ENCODE data around the gene RFC2.
A peak's percentile ranks its signal among the peaks of the same experiment; 100 is the strongest.
"Not testable (repeated sequence)": the region's sequence is repeated elsewhere in the genome, so short reads cannot be mapped to it uniquely, and the experiment has no call there.

RFC2 gene

DNA sequence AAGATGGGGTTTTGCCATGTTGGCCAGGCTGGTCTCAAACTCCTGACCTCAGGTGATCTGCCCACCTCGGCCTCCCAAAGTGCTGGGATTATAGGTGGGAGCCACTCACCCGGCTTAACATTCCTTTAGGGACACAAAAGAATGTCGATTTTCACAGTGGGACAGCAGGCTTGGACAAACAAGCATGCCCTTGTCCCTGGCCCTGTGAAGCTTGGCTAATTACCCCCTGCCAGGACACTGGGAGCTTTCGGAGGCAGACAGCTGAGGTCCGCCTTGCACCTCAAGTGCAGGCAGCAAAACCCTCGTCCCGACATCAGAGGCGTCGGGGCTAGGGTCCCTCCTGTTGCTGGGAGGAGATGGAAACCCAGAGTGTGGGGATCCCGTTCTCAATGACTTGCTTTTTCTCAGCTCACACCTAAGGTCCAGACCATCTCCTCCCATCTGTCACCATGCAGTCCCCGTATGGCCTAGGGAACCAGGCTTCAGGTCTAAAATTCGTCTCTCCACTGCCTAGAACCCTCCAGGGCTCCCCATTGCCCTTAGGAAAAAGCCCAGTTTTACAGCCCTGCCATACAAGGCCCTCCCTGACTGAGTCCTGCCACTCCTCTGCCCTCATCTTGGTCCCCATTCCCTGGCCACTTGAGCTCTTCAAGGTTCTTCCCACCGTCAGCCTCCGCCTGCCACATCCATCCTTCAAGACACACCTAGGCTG lies 28.7 kb upstream of the RFC2 start:
- DNase-seq: no peak

DNA sequence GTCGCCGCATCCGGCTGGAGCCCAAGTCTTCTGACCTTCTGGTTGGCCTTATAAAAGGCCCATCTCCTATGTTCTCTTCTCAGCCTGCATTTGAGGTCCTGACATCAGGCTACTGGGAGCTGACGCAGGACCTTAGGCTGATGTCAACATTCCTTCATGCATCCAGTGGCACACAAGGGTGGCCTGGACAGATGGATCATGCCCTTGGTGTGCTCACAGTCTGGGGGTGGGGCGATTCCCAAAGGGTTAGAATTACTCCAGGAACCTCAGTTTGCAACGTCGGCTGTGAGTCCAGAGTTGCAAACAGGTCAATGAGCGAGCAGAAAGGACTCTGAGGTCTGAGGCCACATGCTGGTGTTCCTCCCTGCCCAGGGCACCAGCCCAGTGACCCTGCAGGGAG lies 26.8 kb upstream of the RFC2 start:
- DNase-seq: no peak

DNA sequence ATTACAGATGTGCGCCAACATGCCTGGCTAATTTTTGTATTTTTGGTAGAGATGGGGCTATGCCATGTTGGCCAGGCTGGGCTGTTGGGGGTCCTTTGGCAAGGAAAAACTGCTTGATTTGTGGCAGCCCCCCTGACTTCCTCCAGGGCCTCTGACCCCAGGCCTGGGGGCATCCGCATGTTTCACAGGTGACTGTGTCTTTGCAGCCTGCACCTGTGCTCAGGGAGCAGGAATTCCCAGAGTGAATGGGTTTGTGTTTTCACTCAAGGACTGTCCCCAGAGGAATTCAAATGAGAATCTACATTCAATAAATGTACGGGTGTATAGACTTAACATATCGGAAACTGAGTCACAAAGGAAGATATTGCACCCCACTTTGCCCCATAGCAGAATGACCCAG lies 23.4 kb upstream of the RFC2 start:
- no peak for DNase-seq

DNA sequence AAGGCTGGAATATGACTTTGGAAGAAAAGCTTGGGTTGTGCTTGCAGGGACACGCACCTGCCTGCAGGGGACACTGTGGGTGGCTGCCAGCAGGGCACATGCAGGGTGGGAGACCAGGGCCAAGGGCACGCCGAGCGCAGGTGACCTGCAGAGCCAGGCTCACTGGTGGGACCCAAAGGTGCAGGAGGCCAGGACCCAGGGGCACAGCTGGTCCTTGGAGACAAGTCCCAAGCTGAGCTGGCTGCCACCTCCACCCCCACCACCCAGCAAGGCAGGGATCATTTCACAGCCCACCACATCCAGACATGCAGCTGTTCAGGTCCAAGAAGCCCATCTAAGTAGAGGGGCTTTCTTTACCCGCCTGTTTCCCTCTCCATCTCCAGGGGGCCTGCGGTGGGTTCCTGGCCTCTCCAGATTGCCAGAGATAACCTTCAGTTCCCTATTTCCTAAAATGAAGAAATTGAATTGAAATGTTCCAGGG lies 21.2 kb upstream of the RFC2 start:
- no peak for DNase-seq

DNA sequence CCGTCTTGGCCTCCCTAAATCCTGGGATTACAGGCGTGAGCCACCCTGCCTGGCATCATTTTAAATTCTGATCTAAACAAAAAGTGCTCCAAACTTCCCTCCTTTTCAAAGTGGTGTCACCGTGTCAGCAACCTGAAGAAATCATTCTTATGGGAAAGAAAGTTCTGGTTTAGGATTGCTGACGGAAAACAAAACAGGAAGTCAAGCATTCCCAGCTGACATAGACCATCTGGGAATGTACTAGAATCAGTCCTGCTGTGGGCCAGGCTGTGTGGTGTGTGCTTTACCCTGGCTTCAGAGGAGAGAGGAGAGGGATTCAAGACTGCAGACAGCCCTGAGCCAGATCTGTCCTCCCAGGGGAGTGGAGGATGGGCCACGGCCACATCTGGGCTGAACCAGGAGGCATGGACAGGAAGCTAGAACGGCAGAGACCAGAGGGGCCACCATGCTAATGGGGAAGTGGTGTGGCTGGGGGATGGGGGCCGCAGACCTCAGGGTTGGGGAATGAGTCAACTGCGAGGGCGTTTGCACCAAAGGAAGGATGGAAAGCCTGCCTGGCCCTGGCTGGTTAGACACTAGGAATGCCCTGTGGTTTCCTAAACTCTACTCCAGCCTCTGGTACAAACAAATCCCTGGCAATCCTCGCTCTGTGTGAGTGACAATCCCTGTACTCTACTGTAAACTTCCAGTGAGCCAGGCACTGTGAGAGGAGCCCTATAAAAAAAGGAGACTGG lies 18.3 kb upstream of the RFC2 start:
- no peak for DNase-seq

DNA sequence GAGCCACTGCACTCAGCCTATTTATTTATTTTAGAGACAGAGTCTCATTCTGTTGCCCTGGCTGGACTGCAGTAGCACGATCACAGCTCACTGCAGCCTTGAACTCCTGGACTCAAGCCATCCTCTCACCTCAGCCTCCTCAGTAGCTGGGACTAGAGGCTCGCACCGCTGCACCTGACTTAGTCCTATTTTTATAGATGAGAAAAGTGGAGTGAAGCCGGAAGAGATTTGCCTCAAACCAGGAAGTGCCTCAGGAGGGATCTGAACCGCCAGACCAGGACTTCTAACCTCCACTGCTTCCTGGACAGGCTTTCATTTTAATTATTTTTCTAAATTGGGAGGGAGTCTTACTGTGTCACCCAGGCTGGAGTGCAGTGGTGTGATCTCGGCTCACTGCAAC lies 17.5 kb upstream of the RFC2 start:
- no peak for DNase-seq

DNA sequence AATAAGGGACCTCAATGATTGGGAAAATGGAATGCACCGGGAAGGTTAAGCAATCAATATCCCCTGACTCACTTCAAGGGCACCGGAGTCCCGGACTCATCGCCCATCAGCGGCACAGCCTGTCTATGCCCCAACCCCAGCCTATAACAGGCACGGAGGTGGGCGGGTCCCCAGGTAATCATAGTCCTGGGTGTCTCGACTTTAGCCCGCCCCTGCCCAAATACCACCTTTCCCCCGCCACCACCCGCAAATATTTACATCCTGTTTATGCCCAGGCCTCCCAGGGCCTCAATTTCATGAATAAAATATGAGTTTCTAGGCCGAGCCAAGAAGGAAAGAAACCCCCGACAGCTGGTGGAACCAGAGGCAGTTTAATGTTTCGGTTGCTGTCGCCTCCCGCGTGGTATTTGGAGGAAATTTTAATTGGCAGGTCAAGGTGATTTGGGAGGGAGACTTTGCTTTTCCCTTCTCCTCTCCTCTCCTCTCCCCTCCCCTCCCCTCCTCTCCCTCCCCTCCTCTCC lies 15.6 kb upstream of the RFC2 start:
- DNase-seq: peak; percentile 47

DNA sequence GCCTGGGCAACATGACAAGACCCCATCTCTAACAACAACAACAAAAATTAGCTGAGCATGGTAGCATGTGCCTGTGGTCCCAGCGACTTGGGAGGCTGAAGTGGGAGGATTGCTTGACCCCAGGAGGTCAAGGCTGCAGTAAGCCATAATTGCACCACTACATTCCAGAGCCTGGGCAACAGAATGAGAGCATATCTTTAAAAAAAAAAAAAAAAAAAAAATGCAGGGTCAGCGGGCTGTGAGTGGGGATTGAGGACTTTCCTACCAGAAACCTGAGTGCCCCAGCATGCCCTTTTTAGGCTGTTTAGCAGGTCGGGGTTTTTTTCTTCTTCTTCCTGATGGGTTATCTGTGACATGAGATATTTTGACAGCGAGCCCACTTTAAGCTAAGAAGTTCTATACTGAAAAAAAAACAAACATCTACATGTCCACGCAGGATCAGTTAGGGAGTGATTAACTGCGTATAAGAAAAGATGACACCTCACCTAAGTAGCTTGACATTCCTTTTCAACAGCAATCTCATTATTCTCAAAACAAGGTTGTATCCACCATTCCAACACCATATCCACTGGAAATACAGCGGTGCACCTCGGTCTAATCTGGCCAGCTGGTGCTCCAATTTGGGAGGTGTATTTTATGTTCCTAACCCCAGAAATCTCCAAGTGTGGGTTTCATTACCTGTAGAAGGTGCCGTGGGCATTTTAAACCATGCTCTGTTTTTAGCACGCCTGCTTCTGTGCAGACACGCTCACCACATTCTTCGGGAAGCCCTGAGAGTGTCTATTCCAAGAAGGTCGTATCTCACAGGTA lies 13.8 kb upstream of the RFC2 start:
- no peak for DNase-seq

DNA sequence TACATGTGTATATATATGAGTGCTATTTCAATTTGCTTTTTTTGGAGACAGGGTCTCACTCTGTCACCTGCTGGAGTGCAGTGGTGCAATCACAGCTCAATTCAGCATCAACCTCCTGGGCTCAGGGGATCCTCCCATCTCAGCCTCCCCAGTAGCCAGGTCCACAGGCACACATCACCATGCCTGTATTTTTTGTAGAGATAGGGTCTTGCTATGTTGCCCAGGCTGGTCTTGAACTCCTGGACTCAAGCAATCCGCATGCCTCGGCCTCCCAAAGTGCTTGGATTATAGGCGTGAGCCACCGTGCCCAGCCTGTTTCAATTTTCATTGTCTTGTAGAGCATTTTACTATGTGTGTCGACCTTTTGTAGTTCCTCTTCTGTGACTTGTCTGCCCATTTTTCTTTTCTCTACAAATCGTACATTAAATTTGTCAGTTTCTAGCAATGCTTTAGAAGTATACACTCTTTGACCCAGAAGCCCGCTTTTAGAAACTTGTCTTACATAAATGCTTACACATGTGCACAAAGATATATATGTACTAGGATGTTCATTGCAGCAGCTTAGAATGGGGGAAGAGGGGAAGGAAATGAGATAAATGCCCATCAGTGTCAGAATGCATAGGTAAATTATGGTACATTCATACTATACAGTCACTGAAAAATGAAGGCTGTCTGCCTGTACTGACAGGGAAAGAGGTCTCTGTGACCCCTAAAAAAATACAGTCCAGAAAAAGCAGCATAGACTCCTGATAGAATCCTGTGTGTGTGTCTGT lies 12.2 kb upstream of the RFC2 start:
- no peak for DNase-seq

DNA sequence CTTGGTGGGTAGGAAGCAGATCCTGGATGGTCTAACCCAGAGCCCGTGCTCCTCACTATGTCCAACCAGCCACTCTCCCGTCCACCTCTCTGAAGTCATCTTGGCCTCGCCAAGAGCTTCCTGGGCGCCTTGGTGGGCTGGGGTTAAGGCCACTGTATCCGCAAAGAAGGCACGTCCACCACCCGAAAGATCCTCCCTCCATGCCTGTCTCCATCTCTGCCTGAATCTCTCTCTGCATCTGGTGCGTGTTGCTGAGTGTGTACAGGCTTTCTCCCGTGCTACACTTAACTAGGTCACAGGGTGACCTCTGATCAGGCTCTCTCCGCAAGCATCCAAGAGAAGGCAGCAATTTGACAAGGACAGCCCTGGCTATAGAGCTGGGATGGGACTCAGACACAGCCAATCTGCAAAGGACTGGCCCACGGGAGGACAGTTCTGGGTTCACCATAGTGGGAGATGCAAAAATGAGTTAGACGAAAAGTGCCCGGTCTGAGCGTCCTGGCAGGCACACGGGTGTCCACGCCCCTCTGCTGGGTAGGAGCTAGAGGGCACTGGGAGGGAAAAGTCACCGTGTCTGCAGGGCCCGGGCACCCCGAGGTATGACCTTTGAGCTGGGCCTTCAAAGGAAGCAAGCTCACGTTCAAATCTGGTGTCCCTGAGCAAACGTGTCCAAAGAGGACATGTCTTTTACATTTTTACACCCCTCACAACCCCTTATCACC lies 9.4 kb upstream of the RFC2 start:
- no peak for DNase-seq

DNA sequence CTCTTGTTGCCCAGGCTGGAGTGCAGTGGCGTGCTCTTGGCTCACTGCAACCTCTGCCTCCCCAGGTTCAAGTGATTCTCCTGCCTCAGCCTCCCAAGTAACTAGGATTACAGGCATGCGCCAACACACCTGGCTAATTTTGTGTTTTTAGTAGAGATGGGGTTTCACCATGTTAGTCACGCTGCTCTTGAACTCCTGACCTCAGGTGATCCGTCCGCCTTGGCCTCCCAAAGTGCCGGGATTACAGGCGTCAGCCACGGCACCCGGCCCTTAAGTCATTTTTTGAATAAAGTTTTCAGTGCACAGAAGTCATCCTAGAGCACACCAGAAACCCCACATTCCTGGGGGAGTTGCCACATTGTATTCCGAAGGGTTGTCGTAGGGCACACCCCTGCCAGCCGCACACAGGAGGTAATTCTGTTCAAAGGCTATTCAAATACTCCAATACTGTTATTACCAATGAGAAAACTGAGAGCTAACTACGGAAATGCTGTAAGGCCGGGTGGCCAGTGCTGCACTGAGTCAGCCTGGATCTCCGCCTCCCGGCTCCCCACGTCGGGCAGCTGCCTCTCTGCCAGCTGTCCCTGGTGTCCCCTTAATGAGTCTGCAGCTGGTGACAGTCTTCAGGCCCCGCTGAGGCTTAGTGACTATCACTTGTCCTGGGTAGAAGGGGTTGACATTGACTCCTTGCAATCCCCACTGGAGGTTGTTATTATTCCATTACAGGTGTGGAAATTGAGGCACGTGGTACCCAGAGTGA lies 8.6 kb upstream of the RFC2 start:
- DNase-seq: no peak

DNA sequence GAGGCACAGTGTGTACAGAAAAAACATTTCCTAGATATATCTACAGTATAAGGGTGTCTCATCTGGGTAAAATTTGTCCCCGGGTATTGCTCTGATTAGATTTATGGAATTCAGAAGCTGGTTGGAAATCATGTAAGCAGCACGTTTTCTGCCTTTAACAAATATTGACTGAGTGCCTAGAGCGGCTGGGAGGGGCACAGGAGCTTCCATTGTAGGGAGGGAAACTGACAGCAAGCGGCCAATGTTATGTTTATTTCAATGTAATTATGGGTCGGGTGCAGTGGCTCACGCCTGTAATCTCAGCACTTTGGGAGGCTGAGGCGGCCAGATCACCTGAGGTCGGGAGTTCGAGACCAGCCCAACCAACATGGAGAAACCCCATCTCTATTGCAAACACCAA lies 4.4 kb upstream of the RFC2 start:
- no peak for DNase-seq

DNA sequence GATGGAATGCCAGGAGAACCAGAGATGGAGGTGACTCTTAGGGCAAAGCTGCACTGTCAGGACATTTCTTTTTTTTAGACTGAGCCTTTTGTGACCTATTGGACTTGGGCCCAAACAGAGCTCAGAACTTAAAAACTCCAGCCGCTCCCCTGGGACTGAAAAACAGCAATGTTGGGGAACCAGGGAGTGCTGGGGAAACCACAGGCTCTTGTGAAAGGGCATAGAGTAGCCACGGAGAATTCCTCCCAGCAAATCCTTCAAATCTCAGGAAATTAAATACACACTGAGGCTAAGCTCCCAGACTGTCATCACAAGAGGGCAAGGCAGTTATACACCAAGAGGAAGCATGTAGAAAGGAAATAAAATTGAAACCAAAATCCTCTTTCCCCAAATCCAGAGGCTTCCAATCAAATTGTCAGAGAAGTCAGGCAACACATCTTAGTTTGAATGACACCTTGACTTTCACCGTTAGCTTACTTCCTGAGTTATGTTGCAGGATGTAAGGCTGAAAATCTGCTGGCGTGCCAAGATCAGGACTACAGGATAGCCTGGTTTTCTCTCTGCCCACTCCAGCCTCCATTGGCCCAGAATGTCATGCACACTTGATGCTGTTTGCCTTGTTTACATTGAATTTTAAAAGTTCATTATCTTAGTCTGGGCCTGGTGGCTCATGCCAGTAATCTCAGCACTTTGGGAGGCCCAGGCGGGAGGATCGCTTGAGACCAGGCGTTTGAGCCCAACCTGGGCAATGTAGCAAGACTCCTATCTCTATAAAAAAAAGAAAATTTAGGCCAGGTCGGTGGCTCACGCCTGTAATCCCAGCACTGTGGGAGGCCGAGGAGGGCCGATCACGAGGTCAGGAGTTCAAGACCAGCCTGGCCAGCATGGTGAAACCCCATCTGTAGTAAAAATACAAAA lies 2.6 kb upstream of the RFC2 start:
- no peak for DNase-seq

DNA sequence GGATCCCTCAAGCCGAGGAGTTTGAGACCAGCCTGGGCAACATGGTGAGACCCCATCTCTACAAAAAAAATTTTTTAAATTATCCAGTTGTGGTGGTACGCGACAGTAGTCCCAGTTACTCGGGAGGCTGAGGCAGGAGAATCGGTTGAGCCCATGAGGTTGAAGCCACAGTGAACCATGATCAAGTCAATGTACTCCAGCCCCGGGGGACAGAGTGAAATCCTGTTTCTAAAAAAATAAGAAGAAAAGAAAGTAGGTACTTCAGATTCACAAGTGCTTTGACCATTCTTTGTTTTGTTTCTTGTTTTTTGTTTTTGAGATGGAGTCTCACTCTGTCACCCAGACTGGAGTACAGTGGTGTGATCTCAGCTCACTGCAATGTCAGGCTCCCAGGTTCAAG lies 1.3 kb upstream of the RFC2 start:
- DNase-seq: not testable (repeated sequence)

DNA sequence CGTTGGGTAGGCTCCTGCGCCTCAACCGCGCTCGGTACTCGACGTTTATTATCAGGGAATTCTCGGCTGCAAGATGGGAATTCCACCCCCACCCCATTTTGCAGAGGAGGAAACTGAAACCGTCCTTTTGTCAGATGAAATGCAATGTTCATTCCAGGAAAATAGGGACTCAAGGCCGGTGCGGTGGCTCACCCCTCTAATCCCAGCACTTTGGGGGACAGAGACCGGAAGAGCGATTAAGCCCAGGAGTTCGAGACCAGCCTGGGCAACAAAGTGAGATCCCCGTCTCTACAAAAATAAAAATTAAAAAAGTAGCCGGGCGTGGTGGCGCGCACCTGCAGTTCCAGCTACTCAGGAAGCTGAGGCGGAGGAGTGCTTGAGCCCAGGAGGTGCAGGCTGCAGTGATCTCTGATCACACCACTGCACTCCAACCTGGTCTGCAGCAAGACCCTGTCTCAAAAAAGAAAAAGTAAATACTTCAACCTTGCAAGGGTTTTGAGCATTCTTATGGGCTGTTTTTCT lies 720 bp upstream of the RFC2 start:
- DNase-seq: peak; percentile 4

DNA sequence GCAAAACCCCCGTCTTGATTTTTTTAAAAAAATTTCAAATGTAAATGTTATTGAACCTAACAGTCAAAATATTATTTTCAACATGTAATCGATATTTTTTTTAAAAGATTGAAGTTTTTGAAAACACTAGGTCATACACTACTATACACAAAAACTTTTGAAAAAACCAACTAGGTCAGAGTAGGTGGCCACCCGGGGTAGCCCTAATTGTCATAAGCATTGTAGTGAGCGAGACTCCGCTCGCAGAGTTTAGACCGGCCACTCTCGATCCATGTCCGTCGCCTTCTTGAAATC lies 417 bp downstream of the RFC2 start:
- no peak for DNase-seq

DNA sequence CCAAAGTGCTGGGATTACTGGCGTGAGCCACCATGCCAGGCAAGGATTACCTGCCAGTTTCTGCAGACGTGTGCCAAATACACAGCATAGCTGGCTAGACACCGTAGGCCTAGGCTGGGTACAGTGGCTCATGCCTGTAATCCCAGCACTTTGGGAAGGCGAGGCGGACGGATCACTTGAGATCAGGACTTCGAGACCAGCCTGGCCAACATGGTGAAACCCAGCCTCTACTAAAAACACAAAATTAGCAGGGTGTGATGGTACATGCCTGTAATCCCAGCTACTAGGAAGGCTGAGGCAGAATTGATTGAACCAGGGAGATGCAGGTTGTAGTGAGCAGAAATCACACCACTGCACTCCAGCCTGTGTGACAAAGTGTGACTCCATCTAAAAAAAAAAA lies 868 bp downstream of the RFC2 start:
- no peak for DNase-seq

DNA sequence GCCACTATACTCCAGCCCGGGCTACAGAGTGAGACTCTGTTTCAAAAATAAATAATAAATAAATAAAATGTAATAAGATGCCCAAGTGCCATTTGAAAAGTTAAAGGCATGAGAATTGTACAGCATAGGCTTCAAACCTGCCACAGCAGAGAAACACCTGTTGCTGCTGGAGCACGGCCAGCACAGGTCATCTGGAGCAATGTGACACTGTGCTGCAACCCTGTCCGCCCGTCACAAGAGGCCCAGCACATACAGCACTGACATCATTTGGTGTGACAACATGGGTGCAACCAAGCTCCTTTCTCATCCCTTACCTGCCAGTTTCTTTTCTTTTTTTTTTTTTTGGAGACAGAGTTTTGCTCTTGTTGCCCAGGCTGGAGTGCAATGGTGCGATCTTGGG lies 1.3 kb downstream of the RFC2 start:
- no peak for DNase-seq

DNA sequence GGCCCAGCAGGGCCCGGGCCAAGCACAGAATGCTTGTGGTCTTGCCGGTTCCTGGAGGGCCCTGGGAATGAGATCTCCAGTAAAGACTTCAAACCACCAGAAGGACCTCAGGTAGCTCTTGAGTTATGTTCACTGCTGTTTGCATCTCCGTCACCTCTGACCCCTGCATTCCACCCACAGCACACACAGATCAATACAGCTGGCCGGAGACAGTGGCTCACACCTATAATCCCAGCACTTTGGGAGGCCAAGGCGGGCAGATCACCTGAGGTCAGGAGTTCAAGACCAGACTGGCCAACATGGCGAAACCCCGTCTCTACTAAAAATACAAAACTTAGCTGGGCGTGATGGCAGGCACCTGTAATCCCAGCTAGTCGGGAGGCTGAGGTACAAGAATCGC lies 5.1 kb downstream of the RFC2 start:
- DNase-seq: not testable (repeated sequence)

DNA sequence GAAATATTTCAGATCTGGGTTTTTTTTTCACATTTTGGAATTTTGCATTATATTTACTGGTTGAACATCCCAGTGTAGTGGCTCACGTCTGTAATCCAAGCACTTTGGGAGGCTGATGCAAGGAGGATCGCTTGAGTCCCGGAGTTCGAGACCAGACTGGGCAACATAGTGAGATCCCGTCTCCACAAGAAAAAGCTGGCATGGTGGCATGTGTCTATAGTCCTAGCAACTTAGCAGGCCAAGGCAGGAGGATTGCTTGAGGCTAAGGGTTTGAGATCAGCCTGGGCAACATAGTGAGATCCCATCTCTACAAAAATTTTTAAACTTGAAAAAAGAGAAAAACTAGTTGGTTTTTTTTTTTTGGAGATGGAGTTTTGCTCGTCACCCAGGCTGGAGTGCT lies 6.0 kb downstream of the RFC2 start:
- DNase-seq: no peak
